IMR-90 (cell line): ENCODE data around the gene LRRC4. TPM values are rescaled to one million over a fixed set of nuclear protein-coding genes. Genes with fewer than 3 reads are reported as not detected.

ENCODE experiments used
- ATAC-seq: fragments of 200-7000 bp; cut with Tn5 transposase; 2 replicates; pipeline ENCODE4 v1.9.1; 2020; ENCODE audit warnings: low read depth, mild to moderate bottlenecking, moderate library complexity
- BruUV-seq: library from RNA; stranded (reverse); fragments of 400-500 nt; replicated peaks from 2 replicates; lab custom pipeline; 2021; lab: Mats Ljungman, UMichigan
- CTCF ChIA-PET: fragments of 300-600 bp; formaldehyde crosslinking; extraction: SDS; loops from one replicate; lab custom pipeline; 2021; ENCODE audit warnings: antibody characterized with exemption; lab: Yijun Ruan, JAX
- POLR2A ChIA-PET: fragments of 300-600 bp; sonication (Branson Sonifier 250); formaldehyde crosslinking; loops from one replicate; lab custom pipeline; 2022; ENCODE audit warnings: antibody characterized with exemption; ENCODE audit not compliant: unreplicated experiment; lab: Charles Lee
- DNase-seq: peaks from one replicate; pipeline ENCODE4 v3.0.0; 2013
- H2AFZ ChIP-seq: replicated peaks from 2 replicates; pipeline ENCODE3; 2013; ENCODE audit warnings: low read length, mild to moderate bottlenecking; ENCODE audit not compliant: poor library complexity
- H2AK5ac ChIP-seq: 2 replicates; pipeline ENCODE4 v1.6.1; 2013; ENCODE audit warnings: low read depth, low read length, inconsistent platforms
- H2AK9ac ChIP-seq: replicated peaks from 2 replicates; pipeline ENCODE3; 2013; ENCODE audit warnings: mild to moderate bottlenecking, low read depth, low read length, moderate library complexity; ENCODE audit not compliant: poor library complexity
- H2BK120ac ChIP-seq: 2 replicates; pipeline ENCODE4 v1.6.1; 2013; ENCODE audit warnings: low read depth, low read length, inconsistent platforms
- H2BK15ac ChIP-seq: 3 replicates; pipeline ENCODE4 v1.6.1; 2013; ENCODE audit warnings: low read depth, low read length, inconsistent platforms
- H2BK20ac ChIP-seq: 2 replicates; pipeline ENCODE4 v1.6.1; 2013; ENCODE audit warnings: low read depth, mild to moderate bottlenecking, inconsistent platforms, low read length, moderate library complexity
- H2BK5ac ChIP-seq: 2 replicates; pipeline ENCODE4 v1.6.1; 2013; ENCODE audit warnings: mild to moderate bottlenecking, low read depth, low read length, inconsistent platforms; ENCODE audit not compliant: poor library complexity, severe bottlenecking
- H3K14ac ChIP-seq: replicated peaks from 2 replicates; pipeline ENCODE4 v1.6.1; 2013; ENCODE audit warnings: low read depth, low read length, inconsistent platforms
- H3K18ac ChIP-seq: 2 replicates; pipeline ENCODE4 v1.6.1; 2013; ENCODE audit warnings: low read depth, low read length, control low read depth
- H3K23ac ChIP-seq: 2 replicates; pipeline ENCODE4 v1.6.1; 2013; ENCODE audit warnings: low read depth, low read length, inconsistent platforms
- H3K27ac ChIP-seq: 2 replicates; pipeline ENCODE4 v1.5.1; 2013; ENCODE audit warnings: mild to moderate bottlenecking, control low read depth, low read length; ENCODE audit not compliant: insufficient read depth
- H3K27me3 ChIP-seq: 2 replicates; pipeline ENCODE4 v1.6.1; 2013; ENCODE audit warnings: low read length; ENCODE audit not compliant: control insufficient read depth, insufficient read depth
- H3K36me3 ChIP-seq: 2 replicates; pipeline ENCODE4 v1.6.1; 2013; ENCODE audit warnings: low read length, mixed read lengths; ENCODE audit not compliant: control insufficient read depth, insufficient read depth
- H3K4ac ChIP-seq: 2 replicates; pipeline ENCODE4 v1.6.1; 2013; ENCODE audit warnings: low read depth, low read length, inconsistent platforms
- H3K4me1 ChIP-seq: 2 replicates; pipeline ENCODE4 v1.6.1; 2013; ENCODE audit warnings: low read length, mixed read lengths; ENCODE audit not compliant: control insufficient read depth, insufficient read depth
- H3K4me2 ChIP-seq: 2 replicates; pipeline ENCODE4 v1.6.1; 2013; ENCODE audit warnings: low read depth, mild to moderate bottlenecking, control low read depth, low read length, moderate library complexity
- H3K4me3 ChIP-seq: 2 replicates; pipeline ENCODE4 v1.5.1; 2013; ENCODE audit warnings: low read depth, mild to moderate bottlenecking, control low read depth, low read length, moderate library complexity; ENCODE audit not compliant: insufficient read depth
- H3K56ac ChIP-seq: 2 replicates; pipeline ENCODE4 v1.6.1; 2013; ENCODE audit warnings: low read length, inconsistent platforms; ENCODE audit not compliant: insufficient read depth; ENCODE audit errors: extremely low read depth
- H3K79me1 ChIP-seq, 2 experiments: 2 replicates each; pipeline ENCODE4 v1.6.1; 2013; ENCODE audit warnings: low read length in 2 of 2, inconsistent platforms in 1 of 2, low read depth in 1 of 2
- H3K9ac ChIP-seq: 2 replicates; pipeline ENCODE4 v1.6.1; 2013; ENCODE audit warnings: low read depth, low read length, control low read depth
- H3K9me1 ChIP-seq: 2 replicates; pipeline ENCODE4 v1.6.1; 2013; ENCODE audit warnings: low read length, inconsistent platforms; ENCODE audit not compliant: insufficient read depth
- H3K9me3 ChIP-seq: 2 replicates; pipeline ENCODE4 v1.6.1; 2013; ENCODE audit warnings: low read length; ENCODE audit not compliant: control insufficient read depth, insufficient read depth
- H4K20me1 ChIP-seq: 2 replicates; pipeline ENCODE4 v1.6.1; 2013; ENCODE audit warnings: low read length, inconsistent platforms; ENCODE audit not compliant: insufficient read depth
- H4K5ac ChIP-seq: 2 replicates; pipeline ENCODE4 v1.6.1; 2013; ENCODE audit warnings: mild to moderate bottlenecking, low read depth, low read length, control low read depth
- H4K8ac ChIP-seq, 2 experiments: 2 replicates each; pipeline ENCODE4 v1.6.1; 2013; ENCODE audit warnings: low read depth in 2 of 2, low read length in 2 of 2, control low read depth in 1 of 2, inconsistent platforms in 1 of 2
- H4K91ac ChIP-seq: 2 replicates; pipeline ENCODE4 v1.6.1; 2013; ENCODE audit warnings: low read depth, low read length, inconsistent platforms; ENCODE audit not compliant: insufficient read depth
- BHLHE40 ChIP-seq: fragments of 150-350 bp; IDR thresholded peaks from 2 replicates; pipeline ENCODE4 v1.6.1; 2016; ENCODE audit warnings: mild to moderate bottlenecking, low read depth, low read length
- CEBPB ChIP-seq: IDR thresholded peaks from 2 replicates; pipeline ENCODE4 v1.6.1; 2012; ENCODE audit warnings: low read depth, low read length, improper control_type of control experiment
- CHD1 ChIP-seq: IDR thresholded peaks from 2 replicates; pipeline ENCODE4 v1.6.1; 2012; ENCODE audit warnings: low read depth, low read length, improper control_type of control experiment
- ELK1 ChIP-seq: fragments of 150-350 bp; IDR thresholded peaks from 2 replicates; pipeline ENCODE4 v1.6.1; 2016; ENCODE audit warnings: low read depth, mild to moderate bottlenecking, low read length, moderate library complexity, borderline replicate concordance
- FOS ChIP-seq: fragments of 150-350 bp; IDR thresholded peaks from 2 replicates; pipeline ENCODE4 v1.6.1; 2016; ENCODE audit warnings: low read depth, low read length
- MAFK ChIP-seq: IDR thresholded peaks from 2 replicates; pipeline ENCODE4 v1.6.1; 2012; ENCODE audit warnings: low read depth, low read length, improper control_type of control experiment
- MAZ ChIP-seq: IDR thresholded peaks from 2 replicates; pipeline ENCODE4 v1.6.1; 2012; ENCODE audit warnings: low read depth, mild to moderate bottlenecking, low read length, improper control_type of control experiment, moderate library complexity, borderline replicate concordance
- MXI1 ChIP-seq: IDR thresholded peaks from 2 replicates; pipeline ENCODE4 v1.6.1; 2012; ENCODE audit warnings: low read depth, mild to moderate bottlenecking, low read length, moderate library complexity, borderline replicate concordance
- NFE2L2 ChIP-seq: fragments of 150-350 bp; IDR thresholded peaks from 2 replicates; pipeline ENCODE4 v1.6.1; 2016; ENCODE audit warnings: low read depth, mild to moderate bottlenecking, low read length
- POLR2A ChIP-seq: IDR thresholded peaks from 2 replicates; pipeline ENCODE4 v1.6.1; 2012; ENCODE audit warnings: mild to moderate bottlenecking, low read depth, low read length
- RAD21 ChIP-seq: IDR thresholded peaks from 2 replicates; pipeline ENCODE4 v1.6.1; 2012; ENCODE audit warnings: low read length, improper control_type of control experiment
- RCOR1 ChIP-seq: IDR thresholded peaks from 2 replicates; pipeline ENCODE4 v1.6.1; 2012; ENCODE audit warnings: mild to moderate bottlenecking, low read length, improper control_type of control experiment; ENCODE audit not compliant: insufficient replicate concordance
- RFX5 ChIP-seq: IDR thresholded peaks from 2 replicates; pipeline ENCODE4 v1.8.0; 2012; ENCODE audit warnings: low read depth, mild to moderate bottlenecking, low read length, moderate library complexity
- SMC3 ChIP-seq: fragments of 150-350 bp; IDR thresholded peaks from 2 replicates; pipeline ENCODE4 v1.6.1; 2016; ENCODE audit warnings: low read depth, mild to moderate bottlenecking, antibody characterized with exemption, low read length, moderate library complexity
- WGBS, 2 experiments: methylation state at CpG; one replicate each; pipeline versions ENCODE4 v1.1.5 to v1.1.7; 2013; ENCODE audit warnings: missing lambda C conversion rate in 2 of 2; ENCODE audit not compliant: insufficient read length in 1 of 2; ENCODE audit errors: extremely low coverage in 2 of 2; 5-methylcytosine and 5-hydroxymethylcytosine counted together
- dilution Hi-C: fragments of 300-500 bp; cut with HindIII; formaldehyde crosslinking; loops from one replicate; pipeline ENCODE4 v1.14.3; 2018; ENCODE audit warnings: low sequenced_read_pairs; ENCODE audit not compliant: unreplicated experiment
- in situ Hi-C: fragments of 300-500 bp; cut with MboI; formaldehyde crosslinking; loops from 3 replicates; pipeline ENCODE4 v1.14.3; 2019; ENCODE audit warnings: low sequenced_read_pairs, inconsistent platforms, mixed read lengths
- intact Hi-C: fragments of 100-400 bp; cut with micrococcal nuclease; formaldehyde crosslinking; loops from 2 replicates; pipeline ENCODE4 v1.10.0; 2022
- polyA plus RNA-seq, 3 experiments: library from polyadenylated mRNA; depleted of rRNA; stranded (reverse); fragments of >200 nt; gene quantifications; 2 replicates each; pipeline ENCODE4 v1.2.3, GENCODE V29; 2012; ENCODE audit warnings: low replicate concordance in 1 of 3
- total RNA-seq: library from RNA; depleted of rRNA; stranded (reverse); fragments of >200 nt; gene quantifications from 2 replicates; pipeline ENCODE4 v1.2.3, GENCODE V29; 2012
- TF ChIP-seq, protein P1 (sequence below): conservative IDR thresholded peaks from 2 replicates; pipeline ENCODE4 v1.5.1; 2012; ENCODE audit warnings: mild to moderate bottlenecking, low read depth, low read length, improper control_type of control experiment
- TF ChIP-seq, protein P2 (sequence below): fragments of 150-350 bp; IDR thresholded peaks from 2 replicates; pipeline ENCODE4 v1.6.1; 2017; ENCODE audit warnings: mild to moderate bottlenecking, antibody characterized with exemption, low read length, low read depth

Gene LRRC4
- total and polyA plus RNA-seq, 2 of the 4 experiments (the other 2 are of a cell fraction): 0.54 to 0.55 TPM

DNA sequence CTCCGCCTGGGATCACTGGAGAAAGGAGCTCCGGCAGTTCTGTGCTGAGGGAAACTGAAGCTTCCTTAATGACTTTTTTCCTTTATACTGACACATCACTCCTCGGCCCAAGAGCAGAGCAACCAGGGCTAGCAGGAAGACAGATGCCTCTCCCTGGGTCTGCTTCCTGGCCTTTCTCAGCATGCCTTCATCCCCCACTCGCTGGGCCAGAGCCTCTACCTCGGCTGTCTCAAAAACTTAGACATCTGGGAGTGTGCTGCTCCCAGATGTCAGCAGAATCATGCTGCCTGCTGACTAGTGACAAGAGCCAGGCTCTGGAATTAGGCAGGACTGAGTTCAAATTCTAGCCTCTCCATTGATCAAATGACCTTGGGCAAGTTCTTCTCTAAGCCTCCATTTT is 24.4 kb upstream of the LRRC4 start:
- Histone ChIP-seq H3K4ac (no peak overlapping the region), H3K79me1 (peaks cover 25 to 57% of the 10 kb centered on the region in 2 experiments), H3K9ac (no peak overlapping the region), H3K4me2 (no peak overlapping the region), H2AK5ac (no peak overlapping the region), H2AFZ (no peak overlapping the region), H2BK120ac (no peak overlapping the region), H3K4me1 (peaks cover 19% of the 10 kb centered on the region), H3K9me3 (no peaks in the 10 kb centered on the region), H4K20me1 (peaks cover 53% of the 10 kb centered on the region), H3K36me3 (peaks cover 5% of the 10 kb centered on the region), H3K9me1 (peaks cover 39% of the 10 kb centered on the region), H3K27me3 (no peaks in the 10 kb centered on the region), H3K4me3 (no peak overlapping the region), H3K27ac (no peak overlapping the region), H3K18ac (no peak overlapping the region), H3K23ac (no peak overlapping the region), H3K14ac (no peak overlapping the region), H4K5ac (no peak overlapping the region), H2BK5ac (no peak overlapping the region), H4K8ac (no peak overlapping the region), H2AK9ac (no peak overlapping the region), H3K56ac (no peak overlapping the region), H2BK15ac (no peak overlapping the region), H2BK20ac (no peak overlapping the region), H4K91ac (no peak overlapping the region)
- 57% methylated on average over 2 of the region's 5 CpGs; no CpG with 5 or more reads in 1 of the 2 experiments for WGBS, 2 experiments
- TF ChIP-seq MXI1: no peak
- TF ChIP-seq MAZ: no peak
- TF ChIP-seq CHD1: no peak
- TF ChIP-seq, protein P1, sequence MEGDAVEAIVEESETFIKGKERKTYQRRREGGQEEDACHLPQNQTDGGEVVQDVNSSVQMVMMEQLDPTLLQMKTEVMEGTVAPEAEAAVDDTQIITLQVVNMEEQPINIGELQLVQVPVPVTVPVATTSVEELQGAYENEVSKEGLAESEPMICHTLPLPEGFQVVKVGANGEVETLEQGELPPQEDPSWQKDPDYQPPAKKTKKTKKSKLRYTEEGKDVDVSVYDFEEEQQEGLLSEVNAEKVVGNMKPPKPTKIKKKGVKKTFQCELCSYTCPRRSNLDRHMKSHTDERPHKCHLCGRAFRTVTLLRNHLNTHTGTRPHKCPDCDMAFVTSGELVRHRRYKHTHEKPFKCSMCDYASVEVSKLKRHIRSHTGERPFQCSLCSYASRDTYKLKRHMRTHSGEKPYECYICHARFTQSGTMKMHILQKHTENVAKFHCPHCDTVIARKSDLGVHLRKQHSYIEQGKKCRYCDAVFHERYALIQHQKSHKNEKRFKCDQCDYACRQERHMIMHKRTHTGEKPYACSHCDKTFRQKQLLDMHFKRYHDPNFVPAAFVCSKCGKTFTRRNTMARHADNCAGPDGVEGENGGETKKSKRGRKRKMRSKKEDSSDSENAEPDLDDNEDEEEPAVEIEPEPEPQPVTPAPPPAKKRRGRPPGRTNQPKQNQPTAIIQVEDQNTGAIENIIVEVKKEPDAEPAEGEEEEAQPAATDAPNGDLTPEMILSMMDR: no peak
- TF ChIP-seq RAD21: no peak
- TF ChIP-seq BHLHE40: no peak
- TF ChIP-seq NFE2L2: no peak
- no peak for TF ChIP-seq CEBPB
- TF ChIP-seq, protein P2, sequence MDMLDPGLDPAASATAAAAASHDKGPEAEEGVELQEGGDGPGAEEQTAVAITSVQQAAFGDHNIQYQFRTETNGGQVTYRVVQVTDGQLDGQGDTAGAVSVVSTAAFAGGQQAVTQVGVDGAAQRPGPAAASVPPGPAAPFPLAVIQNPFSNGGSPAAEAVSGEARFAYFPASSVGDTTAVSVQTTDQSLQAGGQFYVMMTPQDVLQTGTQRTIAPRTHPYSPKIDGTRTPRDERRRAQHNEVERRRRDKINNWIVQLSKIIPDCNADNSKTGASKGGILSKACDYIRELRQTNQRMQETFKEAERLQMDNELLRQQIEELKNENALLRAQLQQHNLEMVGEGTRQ: no peak
- TF ChIP-seq RFX5: no peak
- no peak for TF ChIP-seq ELK1
- TF ChIP-seq SMC3: no peak
- no peak for TF ChIP-seq POLR2A
- no peak for TF ChIP-seq MAFK
- no peak for TF ChIP-seq FOS
- TF ChIP-seq RCOR1: no peak
- BruUV-seq: no TSS peak
- DNase-seq: no peak
- ATAC-seq: no peak
- in situ Hi-C loops (loop anchor here (25.0 kb wide), 1 partner anchor 343 kb away; no protein-coding TSS in a partner anchor), dilution Hi-C loops (no loop called here), intact Hi-C loops (no loop called here)
- ChIA-PET POLR2A (no interaction called here), CTCF (no interaction called here)
